RCC 7860 (cell line): ENCODE measurements around the gene SMLR1.
"Not testable (repeated sequence)": the region's sequence is repeated elsewhere in the genome, so short reads cannot be mapped to it uniquely, and the experiment has no call there.

Experiments used
- DNase-seq: peaks from one replicate; pipeline ENCODE4 v3.0.0-alpha.2; 2015; ENCODE audit warnings: low spot score
- FAIRE-seq: peaks from 2 replicates; lab custom pipeline; 2012; peaks lifted over from hg19 to GRCh38; lab: Jason Lieb, UNC

The SMLR1 gene

DNA sequence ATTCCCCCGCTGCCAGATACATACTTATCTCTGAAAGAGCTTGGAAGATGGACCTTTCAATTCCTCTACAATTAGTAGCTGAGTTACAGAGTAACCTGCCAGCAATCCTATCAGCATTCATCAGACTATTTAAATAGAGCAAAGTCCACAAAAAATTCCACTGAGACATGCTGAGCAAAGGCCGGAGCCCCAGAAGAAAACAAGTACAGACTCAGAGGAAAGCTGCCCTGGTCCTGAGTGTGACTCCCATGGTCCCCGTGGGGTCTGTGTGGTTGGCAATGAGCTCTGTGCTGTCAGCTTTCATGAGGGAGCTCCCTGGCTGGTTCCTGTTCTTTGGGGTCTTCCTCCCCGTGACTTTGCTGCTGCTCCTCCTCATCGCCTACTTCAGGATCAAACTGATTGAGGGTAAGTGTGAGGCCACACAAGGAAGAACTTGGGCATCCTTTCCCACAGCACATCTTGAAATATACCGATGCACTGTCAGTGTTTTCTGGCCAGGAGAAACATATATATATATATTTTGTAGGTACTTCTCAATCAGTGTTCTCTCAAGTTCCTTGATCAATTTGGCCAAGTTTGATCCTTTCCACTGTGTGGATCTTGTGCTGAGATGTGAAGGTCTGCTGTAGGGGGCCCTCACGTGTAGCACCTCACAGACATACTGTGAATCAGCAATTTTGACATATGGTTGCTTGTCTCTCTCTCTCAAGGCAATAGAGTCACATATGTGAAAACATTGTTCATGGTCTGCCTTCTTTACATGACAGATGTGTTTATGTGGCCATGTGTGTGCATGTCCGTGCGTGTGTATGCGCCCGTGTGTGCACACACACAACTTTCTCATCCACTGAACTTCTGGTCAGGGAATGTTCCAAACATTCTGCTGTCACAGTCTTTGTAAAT, at the start of gene SMLR1:
SMLR1 (plus strand) TSS at position 160 of the 903 bp plus-strand sequence; CDS start at position 168, 8 bp downstream.
- FAIRE-seq (no peak), DNase-seq (no peak)

DNA sequence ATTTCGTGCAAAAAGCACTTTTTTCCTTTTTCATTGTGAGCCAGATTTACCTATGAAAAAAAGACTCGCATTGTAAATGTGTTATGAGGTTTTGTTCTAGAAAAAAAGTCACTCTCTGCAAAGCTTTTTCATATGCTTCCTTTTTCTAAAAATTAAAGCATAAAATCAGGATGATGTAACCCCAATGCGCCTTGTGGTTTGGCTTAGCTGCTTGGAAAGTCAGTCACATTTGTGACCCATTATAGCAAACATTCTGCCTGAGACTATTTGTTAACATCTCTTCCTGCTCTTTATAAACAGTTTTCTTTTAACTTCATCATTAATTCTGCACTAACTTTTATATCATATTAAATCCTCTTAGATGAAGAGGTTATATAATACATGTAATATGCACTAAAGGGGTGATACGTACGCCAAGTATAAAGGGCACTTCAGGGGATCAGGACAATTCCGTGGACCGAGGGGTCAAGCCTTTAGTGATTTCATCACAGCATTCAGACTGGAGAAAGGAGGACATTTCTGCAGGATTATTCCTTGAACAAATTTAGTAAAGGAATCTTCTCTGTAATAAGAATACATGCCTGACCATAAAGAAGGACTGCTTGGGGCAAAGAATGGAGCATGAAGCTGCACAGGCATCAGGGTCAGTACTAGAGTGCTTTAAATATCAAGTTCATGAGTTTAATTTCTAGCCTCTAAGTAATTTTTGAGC, 48.1 kb upstream of the SMLR1 start:
- no peak for DNase-seq
- no peak for FAIRE-seq

DNA sequence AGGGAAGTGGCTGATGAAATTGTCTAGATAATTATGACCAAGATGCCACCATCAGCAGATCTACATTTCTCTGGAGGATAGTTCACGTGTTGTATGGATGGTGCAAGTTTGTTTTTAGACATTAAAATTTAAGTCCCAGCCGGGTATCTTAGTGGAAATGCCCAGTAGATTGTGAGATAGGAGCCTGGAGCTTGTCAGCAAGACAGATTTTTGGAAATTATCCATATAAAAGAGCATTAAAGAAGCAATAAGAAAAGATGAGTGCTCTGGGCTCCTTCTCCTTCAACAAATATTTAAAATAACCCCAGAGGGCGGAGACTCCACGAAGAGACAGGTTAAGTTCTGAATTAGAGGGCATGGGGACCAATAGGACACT, 47.6 kb upstream of the SMLR1 start:
- DNase-seq = no peak
- FAIRE-seq = no peak

DNA sequence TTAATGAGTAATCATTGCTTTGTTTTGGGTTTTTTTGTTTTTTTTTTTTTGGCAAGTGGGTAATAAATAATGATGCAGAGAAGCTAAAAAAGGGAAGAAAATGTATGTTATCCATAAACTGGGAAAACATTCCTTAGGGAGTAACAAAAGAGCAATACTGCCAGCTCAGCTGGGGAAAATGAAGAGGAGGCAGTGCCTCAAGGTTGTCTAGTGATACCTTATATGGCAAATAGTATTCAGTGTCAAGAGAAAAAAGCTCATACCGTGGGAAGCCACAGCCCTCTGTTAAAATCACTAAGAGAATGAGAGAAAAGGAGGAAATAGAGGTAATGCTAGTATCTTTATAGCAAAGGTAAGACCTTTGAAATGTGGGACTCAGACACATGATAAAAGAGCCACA, 47.1 kb upstream of the SMLR1 start:
- no peak for FAIRE-seq

DNA sequence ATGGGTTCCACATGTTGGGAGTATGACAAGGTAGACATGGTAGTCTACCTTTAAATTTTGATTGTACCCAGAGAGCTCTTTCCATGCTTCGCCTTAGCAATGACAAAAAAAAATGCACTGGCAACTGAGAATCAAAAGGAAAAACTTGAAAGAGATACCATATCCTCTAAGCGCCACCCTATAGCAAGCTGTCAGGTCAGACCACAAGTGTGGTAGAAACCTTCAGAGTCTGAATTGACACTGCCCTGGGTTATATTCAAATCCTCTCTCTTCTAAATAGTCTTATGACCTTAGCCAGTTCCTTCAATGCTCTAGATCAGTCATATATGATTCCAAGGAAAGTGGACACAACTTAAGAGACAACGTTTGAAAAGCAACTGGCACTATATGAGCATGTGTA, 45.6 kb upstream of the SMLR1 start:
- no peak for FAIRE-seq
- DNase-seq = no peak

More for the DNA sequence above, 47.1 kb upstream of the SMLR1 start:
- no peak for DNase-seq

DNA sequence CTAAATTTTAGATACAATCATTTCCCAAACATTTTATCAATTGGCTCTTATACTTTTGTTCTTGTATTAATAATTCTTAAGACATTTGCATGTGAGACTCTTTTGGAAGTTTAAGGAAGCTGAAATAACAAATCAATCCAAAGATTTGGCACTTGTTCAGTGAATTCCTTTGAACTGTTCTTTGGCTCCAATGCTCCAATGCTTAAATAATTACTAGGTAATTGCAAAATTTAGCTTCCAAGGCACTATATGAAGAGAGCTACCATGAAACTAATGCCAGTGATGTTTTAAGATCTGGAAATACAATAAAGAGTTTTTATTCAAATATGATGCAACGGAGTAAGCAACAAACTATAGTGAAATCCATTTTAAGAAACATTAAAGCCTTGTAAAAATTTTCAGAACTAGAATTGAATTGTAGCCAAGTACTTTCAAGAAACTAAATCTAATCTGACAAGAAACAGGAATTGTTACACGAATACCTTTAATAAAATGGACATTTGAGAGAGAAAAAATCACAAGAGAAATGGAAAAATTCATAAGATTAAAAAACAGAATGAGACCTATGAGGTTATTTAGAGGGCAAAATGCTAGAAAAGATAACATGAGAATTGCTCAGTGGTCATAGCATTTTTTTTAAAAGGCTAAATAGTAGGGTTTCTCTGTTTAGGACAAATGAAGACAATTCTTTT, 43.6 kb upstream of the SMLR1 start:
- DNase-seq = no peak
- no peak for FAIRE-seq

DNA sequence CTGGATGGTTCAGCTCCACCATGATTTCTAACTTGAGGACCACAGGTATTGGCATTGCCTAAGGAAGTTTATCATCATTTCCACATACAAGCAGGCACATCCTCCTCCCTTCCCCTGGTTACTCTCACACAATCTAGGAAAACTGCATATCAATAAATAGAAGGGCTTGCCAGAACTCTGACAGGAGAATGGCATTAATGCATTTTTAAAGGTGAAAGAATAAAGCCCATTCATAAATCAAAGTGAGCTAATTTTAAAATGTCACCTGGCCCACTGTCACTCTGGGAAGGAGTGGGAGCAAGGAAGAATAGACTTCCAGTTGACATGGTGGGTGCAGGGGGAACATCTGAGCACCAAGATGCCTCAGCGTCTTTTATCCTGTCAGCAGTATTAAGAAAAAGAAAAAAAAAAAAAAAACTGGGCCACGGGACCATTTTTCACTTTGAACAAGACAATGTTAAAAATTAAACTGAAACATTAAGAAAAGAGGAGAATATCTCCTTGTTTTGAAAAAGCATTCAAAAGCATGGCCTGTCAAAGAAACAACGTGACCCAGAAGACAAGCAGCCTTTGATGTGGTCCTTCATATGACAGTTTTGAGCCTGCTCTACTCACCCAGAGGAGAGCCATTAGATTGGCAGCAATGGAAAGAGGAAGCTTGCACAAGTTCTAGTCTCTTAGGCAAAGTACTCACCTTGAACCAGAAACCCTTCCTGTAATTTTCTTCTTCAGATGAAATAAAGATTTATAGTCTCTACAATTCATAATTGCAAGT, 39.3 kb upstream of the SMLR1 start:
- no peak for FAIRE-seq
- no peak for DNase-seq

DNA sequence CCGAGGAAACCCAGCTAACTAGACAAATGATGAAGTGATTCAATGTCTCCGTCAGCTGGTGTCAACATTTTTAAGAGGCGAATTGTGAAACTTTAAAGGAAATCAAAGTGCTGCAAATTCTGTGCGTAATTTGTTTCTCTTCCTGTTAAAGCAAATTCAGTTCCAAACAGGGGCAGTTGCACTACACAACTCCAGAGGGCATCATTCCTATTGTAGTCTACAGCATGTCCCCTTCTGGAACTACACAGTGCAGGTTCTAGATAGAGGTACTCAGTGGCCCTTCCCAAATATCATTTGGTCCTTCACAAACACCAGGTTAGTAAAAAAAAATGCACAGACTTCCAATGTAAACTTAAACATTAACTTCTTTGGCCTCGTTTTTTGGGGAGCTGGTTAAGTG, 38.3 kb upstream of the SMLR1 start:
- DNase-seq (no peak), FAIRE-seq (no peak)

DNA sequence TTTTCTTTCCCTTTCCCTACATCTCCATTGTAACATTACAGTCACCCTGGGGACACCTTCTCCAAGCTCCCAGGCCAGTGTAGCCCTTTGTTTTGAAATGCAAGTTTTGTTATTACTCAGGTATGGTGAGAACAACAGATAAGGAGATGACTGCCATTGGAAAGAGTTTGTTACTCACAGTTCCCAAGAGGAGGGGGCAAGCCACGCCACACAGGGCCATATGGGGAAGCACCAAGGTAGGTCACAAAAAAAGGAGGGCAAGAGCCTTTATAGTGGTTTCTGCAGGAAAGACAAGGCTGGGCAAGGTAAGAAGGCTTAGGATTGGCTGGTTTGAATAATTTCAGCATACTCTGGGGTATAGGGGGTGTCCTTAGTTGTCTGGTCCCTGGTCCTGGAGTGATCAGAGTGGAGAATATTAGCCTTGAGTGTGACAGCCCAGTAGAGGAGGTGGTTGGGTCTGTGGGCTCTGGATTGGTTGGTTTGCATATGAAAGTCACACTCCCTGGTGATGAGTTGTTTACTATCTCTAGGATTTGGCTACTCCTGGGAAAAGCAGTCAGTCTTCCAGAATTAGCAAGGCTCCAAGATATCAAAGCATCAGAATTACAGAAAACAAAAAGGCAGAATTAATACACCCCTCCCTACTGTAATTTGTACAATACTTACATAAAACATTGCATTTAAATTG, 33.1 kb upstream of the SMLR1 start:
- no peak for DNase-seq
- FAIRE-seq = no peak

DNA sequence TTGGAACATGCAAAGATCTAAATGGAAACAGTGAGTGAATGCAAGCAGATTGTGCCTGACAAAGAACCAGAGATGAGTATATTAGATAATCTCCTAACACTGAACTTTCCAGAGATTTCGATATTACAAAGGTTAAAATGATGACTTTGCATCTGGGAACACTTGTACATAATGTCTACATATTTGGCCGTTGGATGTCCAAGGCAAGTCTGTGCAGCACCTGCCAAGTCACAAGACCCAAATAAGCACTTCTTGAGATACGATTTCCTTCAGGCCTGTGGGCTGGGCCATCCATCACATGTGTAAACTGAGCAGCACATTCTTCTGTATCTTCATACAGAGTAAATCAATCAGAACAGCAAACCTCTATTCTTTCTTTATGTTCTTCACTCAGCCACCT, 32.5 kb upstream of the SMLR1 start:
- FAIRE-seq (no peak), DNase-seq (no peak)

DNA sequence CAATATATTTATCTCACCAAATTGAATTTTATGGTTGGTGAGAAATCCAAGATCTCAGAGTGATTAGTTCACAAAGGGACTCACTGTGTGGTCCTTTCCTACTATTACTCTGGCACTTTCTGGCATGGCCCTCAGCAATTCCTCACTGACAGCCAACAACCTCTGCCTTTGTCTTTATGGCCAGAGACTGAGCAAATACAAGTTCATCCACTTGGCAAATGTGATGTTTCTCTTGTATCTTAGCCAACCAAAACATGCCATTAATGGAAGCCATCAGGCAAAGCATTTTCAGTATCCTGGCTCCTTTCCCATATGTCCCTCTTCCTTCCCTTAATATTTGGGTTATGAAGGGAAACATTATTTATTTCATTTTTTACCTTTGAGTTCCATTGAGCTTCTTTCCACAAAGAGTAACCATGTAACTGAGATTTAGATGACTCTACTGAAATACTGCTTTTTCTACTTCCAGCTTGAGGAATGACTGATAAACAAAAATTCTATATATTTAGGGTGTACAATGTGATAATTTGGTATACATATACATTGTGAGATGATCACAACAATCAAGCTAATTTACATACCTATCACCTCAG, 30.8 kb upstream of the SMLR1 start:
- no peak for DNase-seq
- no peak for FAIRE-seq

DNA sequence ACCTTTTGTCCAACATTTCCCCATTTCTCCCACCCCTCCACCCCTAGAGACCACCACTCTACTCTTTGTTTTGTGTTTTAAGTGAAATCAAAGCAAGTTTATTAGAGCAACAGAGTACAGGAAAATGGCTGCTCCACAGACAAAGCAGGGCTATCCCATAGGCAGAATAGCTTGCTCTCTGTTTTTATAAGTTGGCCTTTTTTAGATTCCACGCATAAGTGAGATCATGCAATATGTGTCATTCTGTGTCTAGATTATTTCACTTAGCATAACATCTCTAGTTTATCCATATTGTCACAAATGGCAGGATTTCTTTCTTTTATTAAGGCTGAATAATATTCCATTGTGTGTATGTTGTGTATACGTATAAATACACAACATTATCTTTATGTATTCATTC, 30.1 kb upstream of the SMLR1 start:
- DNase-seq = no peak
- no peak for FAIRE-seq

DNA sequence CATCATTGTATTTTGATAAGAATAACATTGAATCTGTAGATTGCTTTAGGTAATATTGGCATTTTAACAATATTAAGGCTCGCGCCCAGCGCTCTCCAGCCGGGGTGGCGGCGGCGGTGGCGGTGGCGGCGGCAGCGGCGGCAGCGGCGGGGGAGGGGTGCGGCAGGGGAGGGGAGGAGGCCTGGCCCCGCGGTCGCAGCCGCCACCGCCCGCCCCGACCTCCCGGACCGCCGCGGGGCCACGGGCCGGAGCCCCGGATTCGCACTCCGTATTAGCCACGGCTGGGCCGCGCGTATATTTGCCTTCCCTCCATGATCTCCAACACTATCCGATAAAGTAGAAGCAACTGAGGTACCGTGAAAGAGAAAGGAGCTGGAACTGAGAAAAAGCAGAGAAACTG, 25.8 kb upstream of the SMLR1 start:
- not testable (repeated sequence) for FAIRE-seq, DNase-seq

DNA sequence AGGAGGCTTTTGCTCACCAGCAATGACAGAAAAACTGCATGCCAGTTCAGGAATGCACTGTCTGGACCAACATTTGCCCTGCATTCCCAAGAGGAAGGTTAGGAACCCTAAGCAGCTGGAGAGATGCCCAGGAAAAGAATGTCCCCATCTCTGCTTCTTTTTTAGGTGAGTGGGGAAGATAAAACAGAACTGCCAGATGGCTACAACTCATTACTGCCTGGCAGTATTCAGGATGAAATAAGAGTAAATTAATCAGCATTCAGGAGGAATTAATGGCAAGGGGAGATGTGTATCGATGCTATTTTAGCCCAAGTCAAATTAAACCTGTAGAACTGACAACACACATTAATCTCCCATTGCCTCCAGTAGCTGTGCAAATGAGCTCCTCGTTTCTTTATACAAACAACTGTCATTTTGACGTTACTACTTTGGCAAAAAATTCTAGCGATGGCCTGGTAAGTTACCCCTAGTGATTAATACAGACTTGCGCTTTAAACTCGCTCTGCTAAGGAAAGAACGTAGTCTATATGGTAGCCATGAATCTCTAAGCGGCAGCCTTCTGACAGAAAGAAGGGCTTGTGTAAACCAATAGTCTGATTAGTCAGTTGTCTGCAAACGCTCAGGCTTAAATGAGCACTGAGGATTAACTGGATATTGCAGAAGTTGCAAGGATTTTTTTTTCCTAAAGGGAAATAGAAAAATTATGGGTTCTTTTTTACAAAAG, 16.7 kb upstream of the SMLR1 start:
- FAIRE-seq = no peak
- no peak for DNase-seq

DNA sequence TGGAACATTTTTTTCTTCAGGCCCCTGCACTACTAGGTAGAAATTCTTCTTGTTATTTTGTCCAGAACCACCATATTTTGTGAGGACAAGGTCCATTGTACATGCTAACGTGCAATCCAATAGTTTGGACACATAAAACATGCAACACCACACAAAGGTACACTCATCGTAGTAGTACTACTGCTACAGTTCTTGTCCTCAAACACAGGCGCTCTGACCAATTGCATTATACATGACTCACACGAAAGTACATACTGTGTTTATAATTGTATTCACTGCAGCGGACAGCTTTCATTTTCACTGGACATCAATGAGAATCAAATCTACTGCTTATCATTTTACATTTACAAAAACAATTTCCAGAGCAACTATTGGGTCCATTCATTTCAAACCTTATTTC, 15.3 kb upstream of the SMLR1 start:
- DNase-seq (no peak), FAIRE-seq (no peak)

DNA sequence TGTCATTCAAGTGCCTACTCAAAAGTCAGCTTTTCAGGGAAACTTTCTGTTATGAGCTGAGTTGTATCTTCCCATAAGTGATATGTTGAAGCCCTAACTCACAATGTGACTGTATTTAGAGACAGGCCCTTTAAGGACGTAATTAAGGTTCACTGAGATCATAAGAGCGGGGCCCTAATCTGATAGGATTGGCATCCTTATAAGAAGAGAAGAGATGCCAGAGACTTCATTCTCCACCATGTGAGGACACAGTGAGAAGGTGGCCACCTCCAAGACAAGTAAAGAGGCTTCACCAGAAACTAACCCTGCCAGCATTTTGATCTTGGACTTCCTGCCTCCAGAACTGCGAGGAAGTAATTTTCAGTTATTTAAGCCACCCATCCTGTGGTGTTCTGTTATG, 12.7 kb upstream of the SMLR1 start:
- no peak for DNase-seq
- FAIRE-seq = no peak

DNA sequence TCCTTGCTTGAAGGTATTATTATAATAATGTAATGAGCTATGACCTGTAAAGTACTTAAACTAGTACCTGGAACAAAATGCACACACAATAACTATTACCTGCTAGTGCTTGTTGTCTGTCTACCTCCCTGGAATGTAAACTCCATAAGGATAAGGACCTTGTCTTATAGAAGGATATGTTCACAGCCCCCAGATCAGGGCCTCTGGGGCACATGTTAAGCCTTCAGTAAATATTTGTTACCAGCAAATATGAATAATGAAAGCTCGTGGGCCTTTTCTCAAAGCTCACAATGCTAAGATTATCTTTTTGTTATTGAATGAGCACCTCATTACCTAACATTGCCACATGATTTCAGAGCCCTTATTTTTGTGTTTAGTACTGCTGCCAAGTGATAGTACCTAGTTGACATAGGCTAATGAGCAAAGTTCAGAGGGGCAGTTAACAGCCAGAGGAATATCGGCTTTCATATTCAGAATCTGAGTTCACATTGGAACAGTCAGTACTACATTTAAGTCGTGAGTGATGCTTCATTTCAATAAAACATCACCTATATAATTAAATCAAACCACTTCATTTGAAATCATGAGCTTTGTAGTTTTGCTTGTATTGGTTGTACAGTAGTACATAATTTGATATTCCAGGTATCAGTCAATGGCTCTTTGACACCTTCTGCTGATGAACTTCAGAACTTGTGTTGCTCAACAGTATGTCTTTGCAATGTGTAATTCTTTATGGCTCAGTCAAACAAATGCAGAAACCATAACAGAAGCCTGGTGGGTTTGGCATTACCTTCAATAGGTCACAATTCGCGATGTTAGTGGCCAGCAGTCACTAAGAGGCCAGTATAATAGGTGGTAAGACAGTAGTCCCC, 11.8 kb upstream of the SMLR1 start:
- FAIRE-seq = no peak
- no peak for DNase-seq

DNA sequence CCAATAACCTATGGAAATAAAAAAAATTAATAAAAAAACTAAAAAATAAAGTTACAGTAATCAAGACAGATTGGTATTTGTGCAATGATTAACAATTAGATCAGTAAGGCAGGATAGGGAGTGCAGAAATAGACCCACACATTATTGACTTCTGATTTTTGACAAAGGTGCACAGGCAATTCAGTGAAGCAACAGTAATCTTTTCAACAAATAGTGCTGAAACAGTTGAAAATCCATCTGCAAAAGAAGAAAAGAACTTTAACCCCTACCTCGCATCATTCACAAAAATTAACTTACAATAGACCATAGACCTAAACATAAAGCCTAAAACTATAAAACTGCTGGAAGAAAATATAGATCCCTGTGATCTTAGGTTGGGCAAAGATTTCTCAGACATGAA, 4.5 kb upstream of the SMLR1 start:
- DNase-seq (no peak), FAIRE-seq (no peak)
